Metanephros (tissue), 1 donor: ENCODE measurements around the gene TERB1. TPM values are rescaled to one million over a fixed set of nuclear protein-coding genes. Genes with fewer than 3 reads are reported as not detected.

Experiments
- total RNA-seq: library from RNA; depleted of rRNA; stranded (reverse); fragments of >200 nt; gene quantifications from one replicate; pipeline ENCODE4 v1.2.3, GENCODE V29; 2014

Gene TERB1, protein sequence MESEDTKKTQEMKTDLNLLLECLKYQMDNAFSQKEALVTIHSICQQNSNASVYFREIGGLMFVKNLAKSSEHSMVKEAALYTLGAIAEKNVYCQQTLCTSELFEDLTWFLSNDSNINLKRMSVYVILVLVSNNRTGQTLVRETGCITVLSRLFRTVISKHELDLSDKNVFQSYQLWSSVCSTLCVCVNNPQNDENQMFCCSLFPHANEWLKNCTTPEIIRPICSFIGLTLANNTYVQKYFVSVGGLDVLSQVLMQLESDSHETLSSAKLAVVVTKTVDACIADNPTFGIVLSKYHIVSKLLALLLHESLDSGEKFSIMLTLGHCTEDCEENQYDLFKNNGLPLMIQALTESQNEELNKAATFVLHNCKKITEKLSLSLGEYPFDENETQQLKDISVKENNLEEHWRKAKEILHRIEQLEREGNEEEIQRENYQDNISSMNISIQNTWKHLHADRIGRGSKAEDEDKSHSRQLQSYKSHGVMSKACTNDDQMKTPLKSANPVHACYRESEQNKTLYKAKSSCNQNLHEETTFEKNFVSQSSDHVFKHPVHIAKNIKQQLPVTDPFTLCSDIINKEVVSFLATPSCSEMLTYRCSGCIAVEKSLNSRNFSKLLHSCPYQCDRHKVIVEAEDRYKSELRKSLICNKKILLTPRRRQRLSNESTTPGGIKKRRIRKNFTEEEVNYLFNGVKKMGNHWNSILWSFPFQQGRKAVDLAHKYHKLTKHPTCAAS
- total RNA-seq, result not detected

DNA sequence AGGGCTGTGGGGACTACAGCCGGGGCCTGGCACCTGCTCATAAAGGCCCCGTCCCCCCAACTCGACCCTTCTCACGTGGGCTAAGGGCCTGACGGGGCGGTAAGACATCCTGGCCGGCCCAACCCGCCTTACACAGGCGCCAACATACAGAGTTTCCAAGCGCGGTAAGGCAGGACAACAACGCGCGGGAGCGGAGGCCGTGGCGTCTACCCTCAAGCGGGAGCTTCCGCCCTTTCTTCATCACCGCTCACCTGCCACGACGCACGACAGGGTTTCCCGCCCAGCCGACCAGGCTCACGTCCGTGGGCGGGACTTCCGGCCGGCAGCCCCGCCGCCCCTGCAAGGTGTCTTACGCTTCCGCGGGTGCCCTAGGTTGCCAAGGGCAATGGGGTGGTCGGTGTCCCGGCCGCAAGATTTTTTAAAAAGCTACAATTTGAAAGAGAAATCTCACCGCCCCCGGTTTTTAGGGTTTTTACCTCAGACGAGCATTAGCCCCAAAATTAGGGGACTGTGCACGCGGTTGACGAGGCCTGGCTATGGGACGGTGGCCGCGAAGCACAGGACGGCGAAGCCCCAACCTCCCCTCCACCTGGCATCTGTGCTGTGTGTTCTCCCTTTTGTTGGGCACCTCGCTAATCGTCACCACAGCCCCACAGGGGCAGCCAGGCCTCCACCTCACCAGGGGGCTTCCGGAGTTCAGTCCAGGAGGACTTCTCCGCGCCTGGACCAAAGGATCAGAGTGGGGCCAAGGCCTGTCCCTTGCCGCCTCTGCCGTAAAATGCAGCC lies at the start of gene TERB1:
TERB1 (minus strand) TSS at position 265 of the 786 bp plus-strand sequence. CDS start 4,786 bp downstream, outside the sequence.

DNA sequence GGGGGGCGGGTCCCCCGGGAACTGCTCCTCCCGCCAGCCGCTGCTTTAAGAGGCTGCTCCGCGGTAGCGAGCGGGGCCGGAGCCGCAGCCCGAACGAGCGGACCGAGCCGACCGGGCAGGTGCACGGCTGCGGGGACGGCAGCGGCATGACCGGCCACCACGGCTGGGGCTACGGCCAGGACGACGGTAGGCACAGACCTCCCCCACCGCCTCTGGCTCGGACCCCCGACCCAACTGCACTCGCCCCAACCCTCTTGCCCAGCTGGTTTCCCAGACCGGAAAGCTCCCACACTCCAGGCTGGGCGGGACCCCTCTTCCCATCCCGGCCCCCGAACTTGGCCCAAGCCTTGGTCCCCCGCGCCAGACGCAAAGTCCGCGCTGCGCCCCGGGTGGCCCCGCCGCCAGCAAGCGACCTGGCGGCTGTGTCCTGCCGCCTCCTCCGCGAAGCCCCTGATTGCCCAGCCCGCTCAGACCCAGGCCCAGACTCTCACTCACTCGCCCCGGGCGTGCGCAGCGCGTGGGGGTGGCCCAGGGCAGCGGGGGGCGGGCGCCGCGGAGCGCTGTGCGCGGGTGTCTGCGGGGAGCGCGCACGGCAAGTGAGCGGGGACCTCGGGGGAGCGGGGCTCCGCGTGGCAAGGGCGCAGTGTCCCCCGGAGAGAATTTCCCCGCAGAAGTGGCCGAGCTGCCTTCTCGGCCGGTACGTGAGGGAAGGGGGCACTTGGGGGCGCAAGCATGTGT lies 43.1 kb upstream of the TERB1 start, which contains the start of gene CA7:
CA7 (plus strand) TSS at position 73 of the 738 bp plus-strand sequence; CDS start at position 147, 74 bp downstream.

DNA sequence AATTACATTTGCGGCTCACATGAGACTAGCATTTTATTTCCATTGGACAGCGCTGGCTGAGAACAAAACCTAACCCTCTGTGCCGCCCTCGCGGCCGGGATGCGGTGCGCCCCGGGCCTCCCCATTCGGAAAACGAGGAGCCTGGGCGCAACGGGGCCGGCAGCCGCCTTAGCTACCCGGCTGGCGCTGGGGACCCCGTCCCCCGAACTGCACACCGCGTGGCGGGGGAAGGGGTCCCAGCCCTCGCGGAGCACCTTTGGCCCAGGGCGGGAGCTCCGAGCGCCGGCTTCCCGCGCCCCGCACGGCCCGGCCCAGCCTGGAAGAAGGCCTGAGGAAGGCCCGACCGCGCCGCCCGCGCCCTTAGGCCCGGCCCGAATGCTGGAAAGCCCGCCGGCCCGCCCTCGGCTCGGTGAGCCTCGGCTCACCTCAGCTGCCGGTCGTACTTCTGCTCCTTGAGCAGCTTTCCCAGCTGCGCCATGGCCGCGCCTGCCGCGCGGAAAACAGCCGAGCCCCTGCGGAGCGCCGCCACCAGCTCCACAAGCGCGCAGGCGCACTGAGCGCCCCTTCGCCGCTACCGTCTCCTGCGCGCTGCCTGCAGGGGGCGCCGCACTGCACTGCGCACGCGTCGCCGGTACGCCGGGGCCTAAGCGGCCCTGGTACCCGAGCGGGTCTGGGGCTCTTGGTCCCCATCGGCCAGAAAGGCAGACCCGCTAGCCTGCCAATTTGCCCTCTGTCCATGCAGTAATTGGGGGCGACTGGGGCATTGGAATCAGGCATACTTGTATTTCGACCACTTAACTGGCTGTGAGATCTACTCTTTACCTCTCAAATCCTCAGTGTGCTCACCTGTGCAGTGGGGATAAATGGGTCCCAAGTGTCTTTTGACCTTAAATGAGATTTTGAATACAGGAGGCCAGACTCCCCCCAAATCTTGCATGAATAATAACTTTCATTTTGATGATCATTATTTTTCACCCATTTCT lies 29.3 kb upstream of the TERB1 start, which contains the start of gene NAE1:
NAE1 (minus strand) TSS at position 555 of the 983 bp plus-strand sequence; CDS start at position 478, 77 bp downstream.

GRCh38 chr16:66751303-66751991 lies 49.9 kb downstream of the TERB1 start, which contains the start of gene DYNC1LI2:
Gene DYNC1LI2, minus strand, starts transcription at chr16:66751609. Its CDS starts 18 bp downstream, at chr16:66751591.

Other genes starting within 250 kb of the TERB1 start
- gene CKLF, start 249.0 kb downstream of the TERB1 start, total RNA-seq, result 36.8 TPM
- 4.3 TPM for gene CMTM1, start 235.1 kb downstream of the TERB1 start, total RNA-seq
- gene CMTM2, start 222.1 kb downstream of the TERB1 start, total RNA-seq, result 0.93 TPM
- gene CMTM3, start 196.9 kb downstream of the TERB1 start, total RNA-seq, result 35.4 TPM
- gene CMTM4, start 104.8 kb downstream of the TERB1 start, total RNA-seq, result 89.0 TPM
- 124 TPM for gene DYNC1LI2, start 50.0 kb downstream of the TERB1 start, total RNA-seq
- 43.7 TPM for gene NAE1, start 29.4 kb upstream of the TERB1 start, total RNA-seq
- gene CA7, start 42.8 kb upstream of the TERB1 start, total RNA-seq, result 0.12 TPM
- gene PDP2, start 78.9 kb upstream of the TERB1 start, total RNA-seq, result 13.1 TPM
- 479 TPM for gene CDH16, start 117.3 kb upstream of the TERB1 start, total RNA-seq
- gene RRAD, start 124.0 kb upstream of the TERB1 start, total RNA-seq, result 21.4 TPM
- 77.7 TPM for gene CIAO2B, start 132.8 kb upstream of the TERB1 start, total RNA-seq
- 35.0 TPM for gene CES2, start 133.9 kb upstream of the TERB1 start, total RNA-seq
- gene CES3, start 159.7 kb upstream of the TERB1 start, total RNA-seq, result 3.1 TPM
- 6.5 TPM for gene CES4A, start 187.0 kb upstream of the TERB1 start, total RNA-seq
- 69.7 TPM for gene CBFB, start 227.6 kb upstream of the TERB1 start, total RNA-seq